KMS-11 (cell line): ENCODE data around the gene POLR3G.
A peak's percentile ranks its signal among the peaks of the same experiment; 100 is the strongest.

Source experiments
- H2AFZ ChIP-seq: fragments of 200-600 bp; sonication (generic); 2 replicates; pipeline ENCODE4 v1.6.1; 2016; ENCODE audit warnings: antibody characterized with exemption, mixed run types, low read depth
- H3K27ac ChIP-seq: fragments of 200-600 bp; sonication (generic); 2 replicates; pipeline ENCODE4 v1.6.1; 2016; ENCODE audit warnings: mild to moderate bottlenecking, mixed run types
- H3K27me3 ChIP-seq: fragments of 200-600 bp; sonication (generic); 2 replicates; pipeline ENCODE4 v1.6.1; 2017; ENCODE audit warnings: mild to moderate bottlenecking, low read depth, mixed run types, moderate library complexity; ENCODE audit not compliant: insufficient read depth
- H3K36me3 ChIP-seq: fragments of 200-600 bp; sonication (generic); 2 replicates; pipeline ENCODE4 v1.6.1; 2017; ENCODE audit warnings: mild to moderate bottlenecking, mixed run types; ENCODE audit not compliant: insufficient read depth
- H3K4me1 ChIP-seq: fragments of 200-600 bp; sonication (generic); 2 replicates; pipeline ENCODE4 v1.6.1; 2016; ENCODE audit warnings: mild to moderate bottlenecking, low read depth, mixed run types; ENCODE audit not compliant: poor library complexity, severe bottlenecking
- H3K4me2 ChIP-seq: fragments of 200-600 bp; sonication (generic); 2 replicates; pipeline ENCODE4 v1.7.0; 2016; ENCODE audit warnings: mild to moderate bottlenecking, mixed run types
- H3K4me3 ChIP-seq: fragments of 200-600 bp; sonication (generic); IDR thresholded peaks from 2 replicates; pipeline ENCODE4 v1.6.1; 2017; ENCODE audit warnings: low read depth, low read length, mixed read lengths; ENCODE audit not compliant: insufficient read depth
- H3K79me2 ChIP-seq: fragments of 200-600 bp; sonication (generic); 2 replicates; pipeline ENCODE4 v1.6.1; 2016; ENCODE audit warnings: low read depth, mixed run types; ENCODE audit not compliant: insufficient read depth
- H3K9ac ChIP-seq: fragments of 200-600 bp; sonication (generic); 2 replicates; pipeline ENCODE4 v1.6.1; 2016; ENCODE audit warnings: mild to moderate bottlenecking, mixed run types
- H4K20me1 ChIP-seq: fragments of 200-600 bp; sonication (generic); 2 replicates; pipeline ENCODE4 v1.6.1; 2016; ENCODE audit warnings: mild to moderate bottlenecking, mixed run types; ENCODE audit not compliant: insufficient read depth
- CTCF ChIP-seq: fragments of 200-600 bp; sonication (generic); conservative IDR thresholded peaks from 2 replicates; pipeline ENCODE4 v1.6.1; 2017; ENCODE audit warnings: low read depth, mild to moderate bottlenecking, antibody characterized with exemption, low read length, moderate library complexity, mixed read lengths

POLR3G gene

GRCh38 chr5:90484540-90484939 lies 9.9 kb downstream of the POLR3G start:
- no peak for TF ChIP-seq CTCF
- Histone ChIP-seq H2AFZ (no peak overlapping the region), H3K4me3 (no peak overlapping the region), H3K4me2 (no peak overlapping the region), H3K27ac (no peak overlapping the region), H3K9ac (no peak overlapping the region), H4K20me1 (no peaks in the 10 kb centered on the region), H3K4me1 (peaks cover 30% of the 10 kb centered on the region), H3K36me3 (peaks cover 7% of the 10 kb centered on the region; the same call in 1 of the 2 replicates), H3K79me2 (peaks cover 5% of the 10 kb centered on the region; the same call in 1 of the 2 replicates), H3K27me3 (no peaks in the 10 kb centered on the region)

GRCh38 chr5:90488791-90489190 lies 14.1 kb downstream of the POLR3G start:
- H2AFZ ChIP-seq, result no peak overlapping the region
- no peaks in the 10 kb centered on the region for H3K79me2 ChIP-seq
- no peaks in the 10 kb centered on the region for H3K27me3 ChIP-seq
- no peak overlapping the region for H3K4me3 ChIP-seq
- no peak for TF ChIP-seq CTCF
- H3K4me2 ChIP-seq, result peak overlapping the region; percentile 6; the same call in 1 of the 2 replicates
- H3K9ac ChIP-seq, result no peak overlapping the region
- no peak overlapping the region for H3K27ac ChIP-seq
- H3K4me1 ChIP-seq, result peaks cover 10% of the 10 kb centered on the region
- no peaks in the 10 kb centered on the region for H4K20me1 ChIP-seq
- H3K36me3 ChIP-seq, result 0 out of 2 replicates have a peak, but pooled peaks cover 7% of the 10 kb centered on the region

GRCh38 chr5:90494043-90494442 lies 19.4 kb downstream of the POLR3G start:
- Histone ChIP-seq H3K4me2 (no peak overlapping the region), H3K4me3 (no peak overlapping the region), H3K27me3 (no peaks in the 10 kb centered on the region), H3K9ac (no peak overlapping the region), H4K20me1 (no peaks in the 10 kb centered on the region), H3K4me1 (peaks cover 2% of the 10 kb centered on the region), H3K27ac (no peak overlapping the region), H2AFZ (no peak overlapping the region), H3K36me3 (no peaks in the 10 kb centered on the region; the same call in 1 of the 2 replicates), H3K79me2 (no peaks in the 10 kb centered on the region)
- no peak for TF ChIP-seq CTCF

- Histone ChIP-seq H3K36me3 (no peaks in the 10 kb centered on the region; the same call in 1 of the 2 replicates), H4K20me1 (no peaks in the 10 kb centered on the region), H2AFZ (no peak overlapping the region), H3K79me2 (no peaks in the 10 kb centered on the region), H3K27ac (no peak overlapping the region), H3K4me1 (no peaks in the 10 kb centered on the region), H3K4me3 (no peak overlapping the region), H3K27me3 (no peaks in the 10 kb centered on the region), H3K4me2 (no peak overlapping the region), H3K9ac (no peak overlapping the region)
- no peak for TF ChIP-seq CTCF
Measured at GRCh38 chr5:90495146-90495545, 20.5 kb downstream of the POLR3G start.
